Measurements from ENCODE around the gene CDC34.

GRCh38 chr19:496112-496665 is 35.4 kb upstream of the CDC34 start, which contains the start of gene MADCAM1:
- TF ChIP-seq CTCF (IDR thresholded peaks at IDR 0.05; ENCODE audit: insufficient read depth, low read length) = no peak
- no peak for TF ChIP-seq REST (IDR thresholded peaks at IDR 0.05; ENCODE audit: insufficient replicate concordance, low read depth)
